GM18909 (cell line): Measurements from ENCODE around the gene BDNF.
"Not testable (repeated sequence)": the region's sequence is repeated elsewhere in the genome, so short reads cannot be mapped to it uniquely, and the experiment has no call there.

Experiments used
- ATAC-seq: cut with Tn5 transposase; IDR thresholded peaks from one replicate; pipeline ENCODE4 v1.9.1; 2021; ENCODE audit warnings: mild to moderate bottlenecking; ENCODE audit not compliant: unreplicated experiment, poor library complexity

BDNF gene

GRCh38 chr11:27673979-27674663, 26.1 kb downstream of the BDNF start:
- no peak for ATAC-seq

GRCh38 chr11:27672836-27673464, 27.3 kb downstream of the BDNF start:
- no peak for ATAC-seq

GRCh38 chr11:27665508-27666101, 34.6 kb downstream of the BDNF start:
- ATAC-seq, result not testable (repeated sequence)

- ATAC-seq, result no peak
Observed at GRCh38 chr11:27663326-27663725, 36.9 kb downstream of the BDNF start.

- ATAC-seq, result no peak
Observed at GRCh38 chr11:27660171-27660570, 40.1 kb downstream of the BDNF start.

- ATAC-seq, result no peak
Observed at GRCh38 chr11:27658535-27659236, 41.6 kb downstream of the BDNF start.

- no peak for ATAC-seq
Observed at GRCh38 chr11:27656806-27657483, 43.3 kb downstream of the BDNF start.

GRCh38 chr11:27656320-27656719, 43.9 kb downstream of the BDNF start:
- no peak for ATAC-seq

GRCh38 chr11:27653990-27654758, 46.1 kb downstream of the BDNF start:
- no peak for ATAC-seq

GRCh38 chr11:27651711-27652110, 48.5 kb downstream of the BDNF start:
- ATAC-seq, result no peak

- ATAC-seq, result no peak
Observed at GRCh38 chr11:27650988-27651387, 49.3 kb downstream of the BDNF start.

GRCh38 chr11:27649800-27650199, 50.5 kb downstream of the BDNF start:
- ATAC-seq, result no peak

GRCh38 chr11:27648840-27649239, 51.4 kb downstream of the BDNF start:
- ATAC-seq, result no peak

GRCh38 chr11:27646051-27646818, 54.0 kb downstream of the BDNF start:
- no peak for ATAC-seq

GRCh38 chr11:27642954-27643353, 57.3 kb downstream of the BDNF start:
- no peak for ATAC-seq

GRCh38 chr11:27640954-27641353, 59.3 kb downstream of the BDNF start:
- no peak for ATAC-seq

- no peak for ATAC-seq
Observed at GRCh38 chr11:27635567-27636037, 64.7 kb downstream of the BDNF start.

GRCh38 chr11:27634776-27635175, 65.5 kb downstream of the BDNF start:
- ATAC-seq, result not testable (repeated sequence)

- not testable (repeated sequence) for ATAC-seq
Observed at GRCh38 chr11:27634282-27634681, 66.0 kb downstream of the BDNF start.
